Ovary (tissue), 9 donors: Measurements from ENCODE around the gene MXRA5. TPM values are rescaled to one million over a fixed set of nuclear protein-coding genes. Genes with fewer than 3 reads are reported as not detected.
"Not testable (repeated sequence)": the region's sequence is repeated elsewhere in the genome, so short reads cannot be mapped to it uniquely, and the experiment has no call there.

Source experiments
- DNase-seq, 5 donors: peaks; one replicate each; pipeline ENCODE4 v3.0.0-alpha.2; 2019 to 2020
- H3K27ac ChIP-seq, 2 donors: fragments of 200-600 bp; one replicate each; pipeline versions ENCODE4 v1.5.1 to v1.8.0; 2019 to 2022
- H3K27me3 ChIP-seq: fragments of 200-600 bp; one replicate; pipeline ENCODE4 v1.8.0; 2022
- H3K36me3 ChIP-seq: fragments of 200-600 bp; sonication (generic); one replicate; pipeline ENCODE4 v1.5.1; 2019
- H3K4me1 ChIP-seq: one replicate; pipeline ENCODE4 v1.8.1; 2013; ENCODE audit warnings: mild to moderate bottlenecking, moderate library complexity; ENCODE audit not compliant: insufficient read depth
- H3K4me3 ChIP-seq: fragments of 200-600 bp; sonication (generic); one replicate; pipeline ENCODE4 v1.5.1; 2017
- H3K9me3 ChIP-seq, 2 donors: fragments of 200-600 bp in 1 of 2; sonication (generic) in 1 of 2; one replicate each; pipeline versions ENCODE4 v1.5.1 to v1.8.1; 2013 to 2019; ENCODE audit warnings: mild to moderate bottlenecking in 1 of 2, moderate library complexity in 1 of 2
- EP300 ChIP-seq: sonication (generic); formaldehyde crosslinking; IDR thresholded peaks from one replicate; pipeline ENCODE4 v1.6.1; 2017; ENCODE audit warnings: antibody characterized with exemption
- POLR2A ChIP-seq: fragments of 450-650 bp; IDR thresholded peaks from one replicate; pipeline ENCODE4 v1.6.1; 2017; ENCODE audit warnings: antibody characterized with exemption, mild to moderate bottlenecking, moderate library complexity
- WGBS, 3 donors: extraction: QIAGEN DNeasy Blood & Tissue Kit in 1 of 3; methylation state at CpG; one replicate each; pipeline versions ENCODE4 v1.1.5 to v1.1.7; 2013 to 2017; 5-methylcytosine and 5-hydroxymethylcytosine counted together
- intact Hi-C, 4 donors: fragments of 100-400 bp; cut with DNase I; formaldehyde crosslinking; loops; one replicate each; pipeline versions ENCODE4 v1.11.0 to v1.15.1; 2022 to 2023
- polyA plus RNA-seq, 2 donors: library from polyadenylated mRNA; stranded (reverse); fragments of 200-250 nt in 1 of 2; fragments of 350-450 nt in 1 of 2; fragmentation: Illumina TruSeq in 1 of 2; extraction: RNeasy Lipid Tissue Mini Kit (QIAGEN cat#74804) in 1 of 2; gene quantifications; one replicate each; pipeline ENCODE4 v1.2.3, GENCODE V29; 2013 to 2014
- total RNA-seq, 7 donors: library from RNA; depleted of rRNA in 2 of 7; stranded (reverse); fragments of >200 nt in 2 of 7; fragmentation: NEBNext Ultra II Directional in 3 of 7; extraction: Animal tissue kit (Norgen Biotek cat#: 25700) in 3 of 7; gene quantifications; one replicate each; pipeline versions ENCODE4 v1.1.0 to v1.2.4, GENCODE V29; 2016 to 2023
- TF ChIP-seq, protein P1 (sequence below), 3 donors: fragments of 450-650 bp in 2 of 3; fragments of 200-600 bp in 1 of 3; IDR thresholded peaks; one replicate each; pipeline versions ENCODE4 v1.5.1 to v1.8.0; 2016 to 2022; ENCODE audit warnings: antibody characterized with exemption in 3 of 3, mild to moderate bottlenecking in 1 of 3
- donor health status: DM: no; HTN: no; CAD: no; lungs with moderate emphysema.
- donor health status: DM: no; HTN: no; CAD: no.
- donor health status: Bipolar disorder and iron deficiency.
- donor health status: DM: yes; HTN: yes; CAD: no.
- donor health status: DM: no; HTN: no; CAD: no.
- donor health status: DM: yes; HTN: yes; CAD: no.

MXRA5 gene
- total and polyA plus RNA-seq, 9 donors = 0.70 to 51.6 (median 4.2) TPM

DNA sequence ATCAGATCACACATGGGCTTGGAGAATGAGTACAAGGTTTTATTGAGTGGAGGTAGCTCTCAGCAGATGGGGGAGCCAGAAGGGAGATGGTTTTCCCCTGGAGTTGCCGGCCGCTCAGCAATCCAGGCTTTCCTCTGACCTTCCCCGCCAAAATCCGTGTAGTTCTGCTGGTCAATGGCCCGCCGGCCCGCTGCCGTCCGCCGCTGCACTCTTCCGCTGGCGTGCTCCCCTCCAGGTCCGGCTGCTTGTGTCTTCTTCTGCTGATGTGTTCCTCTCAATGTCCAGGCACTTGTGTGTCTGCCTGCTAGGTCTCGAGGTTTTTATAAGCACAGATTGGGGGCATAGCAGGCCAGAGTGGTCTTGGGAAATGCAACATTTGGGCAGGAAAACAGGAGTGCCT, 14.4 kb upstream of the MXRA5 start:
- WGBS, 3 donors = 78 to 90% (median 86%) methylated on average over 14 of the region's 14 CpGs
- Histone ChIP-seq H3K27ac (no peak overlapping the region), H3K4me1 (no peaks in the 10 kb centered on the region), H3K27me3 (no peaks in the 10 kb centered on the region), H3K36me3 (no peaks in the 10 kb centered on the region), H3K4me3 (no peak overlapping the region), H3K9me3 (no peaks in the 10 kb centered on the region)
- DNase-seq = no peak
- intact Hi-C loops = no loop called here
- TF ChIP-seq POLR2A = no peak

DNA sequence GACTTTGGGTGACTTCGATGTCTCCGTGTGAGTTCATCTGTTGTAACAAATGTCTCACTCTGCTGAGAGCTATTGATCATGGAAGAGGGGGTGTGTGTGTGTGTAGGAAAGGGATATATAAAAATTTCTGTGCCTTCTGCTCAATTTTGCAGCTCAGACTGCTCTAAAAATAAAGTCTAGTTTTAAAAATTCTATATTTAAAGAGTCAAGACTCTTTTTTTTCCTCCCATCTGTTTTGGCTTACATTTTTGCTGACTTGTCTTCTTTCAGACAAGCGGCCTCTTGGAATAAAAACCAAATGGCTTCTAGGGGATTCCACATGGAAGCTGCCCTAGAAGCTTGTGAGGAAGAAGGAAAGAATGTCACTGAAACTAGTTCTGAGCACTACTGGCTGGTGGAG, 6.3 kb upstream of the MXRA5 start:
- whole genome bisulfite sequencing, 3 donors = 75 to 79% (median 78%) methylated on average over 3 of the region's 3 CpGs
- DNase-seq, H3K27ac ChIP-seq, H3K36me3 ChIP-seq, H3K9me3 ChIP-seq, H3K4me3 ChIP-seq, intact Hi-C loops, H3K27me3 ChIP-seq, H3K4me1 ChIP-seq: not testable (repeated sequence)

DNA sequence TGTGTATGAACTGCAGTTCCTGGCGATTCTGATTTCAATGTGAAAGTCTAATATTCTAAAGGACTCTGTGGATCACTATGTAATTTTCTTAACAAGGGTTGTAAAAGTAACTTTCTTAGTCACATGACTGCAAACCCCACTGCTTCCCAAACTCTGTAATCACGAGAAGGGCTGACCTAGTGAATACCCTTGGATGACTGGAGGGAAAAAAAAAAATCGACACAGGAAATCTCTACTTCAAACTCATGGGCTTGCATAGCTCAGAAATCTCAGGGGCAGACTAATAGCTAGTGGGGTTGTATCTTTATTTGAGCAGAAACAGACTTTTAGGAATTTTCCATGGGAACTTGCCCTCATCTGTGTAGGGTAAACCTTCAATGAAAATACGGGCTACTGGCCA, 4.8 kb upstream of the MXRA5 start:
- Histone ChIP-seq H3K27me3 (no peaks in the 10 kb centered on the region), H3K4me3 (no peak overlapping the region), H3K27ac (no peak overlapping the region), H3K9me3 (no peaks in the 10 kb centered on the region), H3K36me3 (no peaks in the 10 kb centered on the region), H3K4me1 (no peaks in the 10 kb centered on the region)
- 37 to 51% (median 48%) methylated on average over 4 of the region's 4 CpGs for WGBS, 3 donors
- intact Hi-C loops = no loop called here
- no peak for DNase-seq
- TF ChIP-seq, protein P1, sequence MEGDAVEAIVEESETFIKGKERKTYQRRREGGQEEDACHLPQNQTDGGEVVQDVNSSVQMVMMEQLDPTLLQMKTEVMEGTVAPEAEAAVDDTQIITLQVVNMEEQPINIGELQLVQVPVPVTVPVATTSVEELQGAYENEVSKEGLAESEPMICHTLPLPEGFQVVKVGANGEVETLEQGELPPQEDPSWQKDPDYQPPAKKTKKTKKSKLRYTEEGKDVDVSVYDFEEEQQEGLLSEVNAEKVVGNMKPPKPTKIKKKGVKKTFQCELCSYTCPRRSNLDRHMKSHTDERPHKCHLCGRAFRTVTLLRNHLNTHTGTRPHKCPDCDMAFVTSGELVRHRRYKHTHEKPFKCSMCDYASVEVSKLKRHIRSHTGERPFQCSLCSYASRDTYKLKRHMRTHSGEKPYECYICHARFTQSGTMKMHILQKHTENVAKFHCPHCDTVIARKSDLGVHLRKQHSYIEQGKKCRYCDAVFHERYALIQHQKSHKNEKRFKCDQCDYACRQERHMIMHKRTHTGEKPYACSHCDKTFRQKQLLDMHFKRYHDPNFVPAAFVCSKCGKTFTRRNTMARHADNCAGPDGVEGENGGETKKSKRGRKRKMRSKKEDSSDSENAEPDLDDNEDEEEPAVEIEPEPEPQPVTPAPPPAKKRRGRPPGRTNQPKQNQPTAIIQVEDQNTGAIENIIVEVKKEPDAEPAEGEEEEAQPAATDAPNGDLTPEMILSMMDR (IDR thresholded peaks at IDR 0.05) = no peak
- TF ChIP-seq EP300 (no peak), POLR2A (no peak)

DNA sequence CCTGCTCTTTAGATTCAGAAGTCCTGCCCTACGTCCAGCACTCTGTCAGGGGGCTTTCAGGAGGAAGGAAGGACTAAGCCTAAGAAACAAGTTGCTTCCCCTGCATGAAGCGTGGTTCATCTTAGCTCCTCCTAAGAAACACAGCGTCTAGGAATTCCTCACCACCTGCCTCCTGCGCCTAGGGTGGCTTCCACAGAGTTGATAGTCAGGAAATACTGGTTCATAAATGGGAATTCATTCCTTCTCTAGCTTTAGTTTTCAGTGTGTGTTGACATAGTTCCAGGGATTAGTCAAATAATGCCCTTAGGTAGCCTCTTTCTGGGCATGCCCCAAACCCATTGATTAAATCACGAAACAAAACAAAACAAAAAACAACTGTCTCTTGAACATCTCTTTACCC, 1.7 kb upstream of the MXRA5 start:
- DNase-seq = no peak
- WGBS, 3 donors = 87 to 91% (median 88%) methylated on average over 5 of the region's 5 CpGs

DNA sequence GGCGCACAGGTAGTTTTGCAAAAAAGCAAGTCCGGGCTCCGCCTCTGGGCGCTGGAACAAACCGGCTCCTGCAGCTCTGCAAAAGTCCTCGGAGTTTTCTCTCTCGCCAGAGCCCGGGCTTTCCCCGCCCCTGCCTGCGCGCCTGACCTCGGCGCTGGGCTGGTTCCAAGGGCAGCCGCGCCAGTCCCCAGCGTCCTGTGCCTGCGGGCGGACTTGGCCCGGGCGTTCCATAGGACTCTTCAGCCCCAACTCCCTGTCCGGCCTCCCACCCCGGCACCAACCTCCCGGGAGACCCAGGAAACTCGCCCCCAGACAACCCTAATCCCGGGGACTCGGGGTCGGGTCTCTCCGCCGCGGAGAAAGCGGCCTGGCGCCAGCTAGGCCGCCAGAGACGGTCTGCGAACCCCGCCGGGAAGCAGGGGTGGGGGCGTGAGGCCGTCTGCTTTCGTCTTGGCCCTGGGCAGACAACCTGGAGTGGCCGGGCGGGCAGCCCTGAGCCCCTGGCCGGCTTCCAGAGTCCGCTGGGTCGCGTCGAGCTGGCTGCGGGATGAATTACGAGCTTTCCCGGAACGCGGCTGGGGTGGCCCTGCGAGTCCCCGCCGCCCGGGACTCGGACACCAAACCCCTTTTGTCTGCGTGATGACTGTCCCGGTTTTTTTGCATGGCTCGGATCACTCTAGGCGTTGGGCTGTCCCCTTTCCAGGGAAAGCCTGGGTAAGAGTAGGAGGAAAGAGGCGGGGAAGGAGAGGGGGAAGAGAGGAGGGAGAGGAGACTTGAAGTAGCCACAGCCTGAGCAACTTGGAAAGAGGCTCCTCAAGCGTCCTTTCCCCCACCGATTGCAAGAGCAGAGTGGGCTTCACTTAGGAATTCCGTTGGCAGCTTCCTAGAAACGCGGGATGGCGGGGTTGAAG, 916 bp downstream of the MXRA5 start:
- no peaks in the 10 kb centered on the region for H3K27me3 ChIP-seq
- peak overlapping the region; percentile 23 for H3K4me3 ChIP-seq
- no peaks in the 10 kb centered on the region for H3K4me1 ChIP-seq
- TF ChIP-seq POLR2A (no peak), EP300 (no peak)
- TF ChIP-seq, protein P1 (IDR thresholded peaks at IDR 0.05) = no peak
- no peak overlapping the region for H3K27ac ChIP-seq
- intact Hi-C loops = no loop called here
- peak in 4 of 5 donors; percentile 23 to 70 (median 42) for DNase-seq
- no peaks in the 10 kb centered on the region for H3K36me3 ChIP-seq
- WGBS, 3 donors = 1 to 2% (median 1%) methylated on average over 45 to 68 of the region's 68 CpGs
- no peaks in the 10 kb centered on the region for H3K9me3 ChIP-seq

More for the DNA sequence above, 1.7 kb upstream of the MXRA5 start:
- H3K27ac ChIP-seq = no peak overlapping the region
- intact Hi-C loops = no loop called here
- TF ChIP-seq POLR2A (no peak), EP300 (no peak)
- TF ChIP-seq, protein P1 (IDR thresholded peaks at IDR 0.05) = no peak
- H3K27me3 ChIP-seq = no peaks in the 10 kb centered on the region
- H3K4me1 ChIP-seq = no peaks in the 10 kb centered on the region
- H3K36me3 ChIP-seq = no peaks in the 10 kb centered on the region
- H3K4me3 ChIP-seq = no peak overlapping the region
- no peaks in the 10 kb centered on the region for H3K9me3 ChIP-seq

DNA sequence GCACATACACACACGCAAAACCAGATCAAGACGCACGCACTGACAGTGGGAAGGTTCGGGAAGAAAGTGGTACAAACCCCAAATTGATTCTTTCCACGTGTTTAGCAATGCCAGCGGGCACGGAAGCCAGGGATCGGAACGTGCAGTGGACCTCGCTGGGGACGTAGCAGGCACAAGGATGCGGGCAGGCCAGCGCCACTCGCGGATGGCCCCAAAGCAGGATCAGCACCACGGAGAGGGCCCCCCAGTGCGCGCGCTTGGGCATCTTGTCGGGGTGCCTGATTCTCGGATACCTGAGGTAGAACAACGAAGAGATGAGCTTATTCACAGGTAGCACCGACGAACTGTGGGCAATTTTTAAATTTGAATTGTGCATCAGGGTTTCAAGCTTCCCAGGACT, 2.9 kb downstream of the MXRA5 start:
- H3K9me3 ChIP-seq, H3K36me3 ChIP-seq, H3K4me1 ChIP-seq, intact Hi-C loops, H3K4me3 ChIP-seq, H3K27ac ChIP-seq, H3K27me3 ChIP-seq, DNase-seq: not testable (repeated sequence)
- 36 to 46% (median 39%) methylated on average over 24 of the region's 24 CpGs for WGBS, 3 donors
